ENCODE measurements around the gene IL1B. TPM values are rescaled to one million over a fixed set of nuclear protein-coding genes. Genes with fewer than 3 reads are reported as not detected.
"Not testable (repeated sequence)": the region's sequence is repeated elsewhere in the genome, so short reads cannot be mapped to it uniquely, and the experiment has no call there.

The IL1B gene
- total and polyA plus RNA-seq, 4 experiments from 2014 or later, result 0.81 to 1.3 TPM; not detected in 2

- intact Hi-C loops (cut with micrococcal nuclease), result no loop called here
- no peak overlapping the region for H3K4me3 ChIP-seq (ENCODE audit: low read length in 2 of 2)
- no peak overlapping the region for H3K27ac ChIP-seq (ENCODE audit: low read depth, low read length)
- no peaks in the 10 kb centered on the region for H3K4me1 ChIP-seq (ENCODE audit: insufficient read depth, low read length)
- POLR2A ChIA-PET (ENCODE audit: partially characterized antibody), result interaction anchor here (0.9 kb wide), 1 partner anchor 53 kb away, joined by 3 read pairs; no protein-coding TSS in a partner anchor
- no peak overlapping the region for H3K4me3 Mint-ChIP-seq
- peak overlapping the region in 1 of 7 donors; percentile 19 for H3K27ac Mint-ChIP-seq
- peak in 2 of 5 donors; percentile 6 to 10 for DNase-seq
- H3K27me3 Mint-ChIP-seq, result peaks cover 15 to 18% of the 10 kb centered on the region in 2 donors
- no peaks in the 10 kb centered on the region for H3K36me3 ChIP-seq (ENCODE audit: insufficient read depth, low read length)
- CTCF ChIA-PET (ENCODE audit: partially characterized antibody), result no interaction called here
- no peaks in the 10 kb centered on the region for H3K27me3 ChIP-seq (ENCODE audit: insufficient read depth, low read length)
- H3K9me3 ChIP-seq (ENCODE audit: control insufficient read depth in 1 of 2, low read length in 2 of 2), result no peaks in the 10 kb centered on the region
- peaks cover 0 to 6% (median 0%) of the 10 kb centered on the region in 8 donors for H3K9me3 Mint-ChIP-seq
- H3K4me1 Mint-ChIP-seq, result peaks cover 0 to 6% (median 3%) of the 10 kb centered on the region in 4 donors
- H3K36me3 Mint-ChIP-seq, result no peaks in the 10 kb centered on the region
Measured at GRCh38 chr2:112869258-112869842, 32.8 kb upstream of the IL1B start.

GRCh38 chr2:112867701-112868631 lies 31.4 kb upstream of the IL1B start:
- H3K27me3 ChIP-seq (ENCODE audit: insufficient read depth, low read length), result no peaks in the 10 kb centered on the region
- H3K4me1 ChIP-seq (ENCODE audit: insufficient read depth, low read length), result no peaks in the 10 kb centered on the region
- intact Hi-C loops (cut with micrococcal nuclease), result no loop called here
- DNase-seq, result no peak
- Mint-ChIP-seq H3K27me3 (peaks cover 10 to 13% of the 10 kb centered on the region in 2 donors), H3K36me3 (no peaks in the 10 kb centered on the region), H3K27ac (no peak overlapping the region), H3K4me1 (peaks cover 0 to 6% (median 3%) of the 10 kb centered on the region in 4 donors), H3K4me3 (no peak overlapping the region), H3K9me3 (peaks cover 0 to 6% (median 0%) of the 10 kb centered on the region in 8 donors)
- CTCF ChIA-PET (ENCODE audit: partially characterized antibody), result interaction anchor here (1.4 kb wide), 1 partner anchor 18 kb away, joined by 4 read pairs; no protein-coding TSS in a partner anchor
- H3K27ac ChIP-seq (ENCODE audit: low read depth, low read length), result no peak overlapping the region
- POLR2A ChIA-PET (ENCODE audit: partially characterized antibody), result no interaction called here
- no peak overlapping the region for H3K4me3 ChIP-seq (ENCODE audit: low read length in 2 of 2)
- no peaks in the 10 kb centered on the region for H3K36me3 ChIP-seq (ENCODE audit: insufficient read depth, low read length)
- no peaks in the 10 kb centered on the region for H3K9me3 ChIP-seq (ENCODE audit: control insufficient read depth in 1 of 2, low read length in 2 of 2)

- H3K9me3 ChIP-seq (ENCODE audit: control insufficient read depth in 1 of 2, low read length in 2 of 2), result no peaks in the 10 kb centered on the region
- H3K27ac Mint-ChIP-seq, result no peak overlapping the region
- H3K4me1 ChIP-seq (ENCODE audit: insufficient read depth, low read length), result no peaks in the 10 kb centered on the region
- intact Hi-C loops (cut with micrococcal nuclease), result no loop called here
- H3K4me3 ChIP-seq (ENCODE audit: low read length in 2 of 2), result no peak overlapping the region
- peaks cover 10% of the 10 kb centered on the region in 2 donors for H3K27me3 Mint-ChIP-seq
- ChIA-PET POLR2A (ENCODE audit: partially characterized antibody) (no interaction called here), CTCF (ENCODE audit: partially characterized antibody) (interaction anchor here (2.1 kb wide), 1 partner anchor 19 kb away, joined by 10 read pairs; no protein-coding TSS in a partner anchor)
- H3K27me3 ChIP-seq (ENCODE audit: insufficient read depth, low read length), result no peaks in the 10 kb centered on the region
- peaks cover 0 to 6% (median 3%) of the 10 kb centered on the region in 4 donors for H3K4me1 Mint-ChIP-seq
- H3K9me3 Mint-ChIP-seq, result peaks cover 0 to 3% (median 0%) of the 10 kb centered on the region in 8 donors
- no peak for DNase-seq
- H3K4me3 Mint-ChIP-seq, result no peak overlapping the region
- no peak overlapping the region for H3K27ac ChIP-seq (ENCODE audit: low read depth, low read length)
- H3K36me3 ChIP-seq (ENCODE audit: insufficient read depth, low read length), result no peaks in the 10 kb centered on the region
- H3K36me3 Mint-ChIP-seq, result no peaks in the 10 kb centered on the region
Measured at GRCh38 chr2:112866128-112866835, 29.7 kb upstream of the IL1B start.

GRCh38 chr2:112864072-112864471 lies 27.5 kb upstream of the IL1B start:
- H3K27ac Mint-ChIP-seq, result no peak overlapping the region

GRCh38 chr2:112859406-112860183 lies 23.0 kb upstream of the IL1B start:
- H3K27ac Mint-ChIP-seq; CTCF ChIA-PET (ENCODE audit: partially characterized antibody); H3K27me3 ChIP-seq (ENCODE audit: insufficient read depth, low read length); H3K9me3 ChIP-seq (ENCODE audit: control insufficient read depth in 1 of 2, low read length in 2 of 2); intact Hi-C loops (cut with micrococcal nuclease); DNase-seq; H3K4me3 ChIP-seq (ENCODE audit: low read length in 2 of 2); H3K36me3 ChIP-seq (ENCODE audit: insufficient read depth, low read length); H3K36me3 Mint-ChIP-seq; H3K4me1 ChIP-seq (ENCODE audit: insufficient read depth, low read length); POLR2A ChIA-PET (ENCODE audit: partially characterized antibody); H3K4me1 Mint-ChIP-seq; H3K4me3 Mint-ChIP-seq; H3K27me3 Mint-ChIP-seq; H3K27ac ChIP-seq (ENCODE audit: low read depth, low read length): not testable (repeated sequence)
- peaks cover 0 to 28% (median 19%) of the 10 kb centered on the region in 8 donors for H3K9me3 Mint-ChIP-seq

More at GRCh38 chr2:112864072-112864471, 27.5 kb upstream of the IL1B start:
- ChIA-PET POLR2A (ENCODE audit: partially characterized antibody) (no interaction called here), CTCF (ENCODE audit: partially characterized antibody) (interaction anchor here (0.8 to 1.3 kb wide), 2 partner anchors 9 to 21 kb away, joined by 3 to 4 read pairs; no protein-coding TSS in a partner anchor)
- Mint-ChIP-seq H3K9me3 (peaks cover 0 to 12% (median 9%) of the 10 kb centered on the region in 8 donors), H3K36me3 (peaks cover 0 to 1% of the 10 kb centered on the region in 2 donors), H3K4me1 (peaks cover 0 to 6% (median 1%) of the 10 kb centered on the region in 4 donors), H3K27me3 (peaks cover 3% of the 10 kb centered on the region in 2 donors), H3K4me3 (no peak overlapping the region)
- no peaks in the 10 kb centered on the region for H3K9me3 ChIP-seq (ENCODE audit: control insufficient read depth in 1 of 2, low read length in 2 of 2)
- H3K4me3 ChIP-seq (ENCODE audit: low read length in 2 of 2), result no peak overlapping the region
- intact Hi-C loops (cut with micrococcal nuclease), result no loop called here
- H3K36me3 ChIP-seq (ENCODE audit: insufficient read depth, low read length), result no peaks in the 10 kb centered on the region
- DNase-seq, result no peak
- H3K4me1 ChIP-seq (ENCODE audit: insufficient read depth, low read length), result no peaks in the 10 kb centered on the region
- H3K27ac ChIP-seq (ENCODE audit: low read depth, low read length), result no peak overlapping the region
- no peaks in the 10 kb centered on the region for H3K27me3 ChIP-seq (ENCODE audit: insufficient read depth, low read length)

- no peaks in the 10 kb centered on the region for H3K9me3 ChIP-seq (ENCODE audit: control insufficient read depth in 1 of 2, low read length in 2 of 2)
- Mint-ChIP-seq H3K36me3 (no peaks in the 10 kb centered on the region), H3K4me1 (no peaks in the 10 kb centered on the region), H3K27me3 (peaks cover 12% of the 10 kb centered on the region in 2 donors), H3K4me3 (no peak overlapping the region), H3K9me3 (peaks cover 0 to 2% (median 0%) of the 10 kb centered on the region in 8 donors), H3K27ac (no peak overlapping the region)
- CTCF ChIA-PET (ENCODE audit: partially characterized antibody), result no interaction called here
- no peak overlapping the region for H3K27ac ChIP-seq (ENCODE audit: low read depth, low read length)
- no peaks in the 10 kb centered on the region for H3K4me1 ChIP-seq (ENCODE audit: insufficient read depth, low read length)
- intact Hi-C loops (cut with micrococcal nuclease), result no loop called here
- no peak for DNase-seq
- no peaks in the 10 kb centered on the region for H3K36me3 ChIP-seq (ENCODE audit: insufficient read depth, low read length)
- POLR2A ChIA-PET (ENCODE audit: partially characterized antibody), result no interaction called here
- no peak overlapping the region for H3K4me3 ChIP-seq (ENCODE audit: low read length in 2 of 2)
- no peaks in the 10 kb centered on the region for H3K27me3 ChIP-seq (ENCODE audit: insufficient read depth, low read length)
Measured at GRCh38 chr2:112850588-112850987, 14.0 kb upstream of the IL1B start.
